ENCODE results near the gene MARCO. TPM values are rescaled to one million over a fixed set of nuclear protein-coding genes. Genes with fewer than 3 reads are reported as not detected.

The MARCO gene
- total RNA-seq, 1 experiment from 2014 or later = not detected

DNA sequence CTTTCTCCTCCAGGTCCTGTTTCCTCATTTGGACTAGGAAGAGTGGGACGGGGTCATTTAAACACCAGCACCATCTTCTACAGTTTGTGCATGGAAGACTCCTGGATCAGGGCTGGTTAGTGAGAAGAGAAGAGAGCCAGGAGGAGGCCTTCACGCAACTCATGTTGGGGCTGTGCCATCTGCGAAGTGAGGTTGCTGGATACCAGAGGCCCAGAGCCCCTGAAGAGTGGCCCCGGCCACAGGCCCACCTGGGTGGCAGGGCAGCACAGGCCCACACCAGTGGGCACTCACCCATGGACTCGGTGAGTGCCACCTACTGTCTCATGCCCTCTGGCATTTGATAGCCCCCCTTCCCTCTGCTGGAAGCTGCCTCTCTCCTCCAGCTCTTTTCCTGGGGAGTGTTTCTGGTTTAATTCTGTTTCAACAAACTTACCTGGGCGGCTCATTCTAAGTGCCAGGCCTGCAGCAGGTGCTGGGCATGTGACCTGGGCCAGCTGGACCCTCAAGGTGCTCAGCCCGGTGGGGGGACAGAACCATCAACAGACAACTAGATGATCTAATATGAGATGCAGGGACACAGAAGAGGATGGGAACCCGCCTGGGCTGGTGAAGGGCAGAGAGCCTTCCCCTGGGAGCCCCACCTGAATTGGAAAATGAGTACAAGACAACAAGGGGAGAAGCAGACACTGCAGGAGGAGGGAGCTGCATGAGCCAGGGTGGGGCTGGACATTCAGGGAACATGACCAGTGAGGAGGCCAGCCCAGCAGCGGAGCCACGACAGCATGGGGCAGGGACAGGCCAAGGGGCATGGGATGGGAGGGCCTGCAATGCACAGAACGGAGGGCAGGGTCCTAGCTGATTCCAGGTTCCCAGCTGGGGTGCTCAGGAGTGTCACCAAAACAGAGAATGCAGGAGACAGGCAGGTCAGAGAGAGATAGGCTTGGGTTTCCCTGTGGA lies 70.6 kb downstream of the MARCO start:
- Mint-ChIP-seq H3K4me3 (ENCODE audit: low read depth, unreplicated experiment) (no peak overlapping the region), H3K27me3 (ENCODE audit: unreplicated experiment) (peaks cover 73% of the 10 kb centered on the region), H3K4me1 (ENCODE audit: low read depth, unreplicated experiment) (no peaks in the 10 kb centered on the region), H3K27ac (ENCODE audit: unreplicated experiment) (no peak overlapping the region), H3K9me3 (ENCODE audit: low read depth, unreplicated experiment) (no peaks in the 10 kb centered on the region), H3K36me3 (ENCODE audit: insufficient read depth, unreplicated experiment) (no peaks in the 10 kb centered on the region)
- no peak for DNase-seq
- CTCF ChIA-PET = interaction anchor here (0.8 to 1.3 kb wide), 2 partner anchors 36 to 190 kb away, joined by 4 read pairs; no protein-coding TSS in a partner anchor
- intact Hi-C loops (cut with micrococcal nuclease; ENCODE audit: unreplicated experiment) = loop anchor here (5.0 kb wide), 2 partner anchors 160 to 280 kb away; no protein-coding TSS in a partner anchor
- TF ChIP-seq, protein P1, sequence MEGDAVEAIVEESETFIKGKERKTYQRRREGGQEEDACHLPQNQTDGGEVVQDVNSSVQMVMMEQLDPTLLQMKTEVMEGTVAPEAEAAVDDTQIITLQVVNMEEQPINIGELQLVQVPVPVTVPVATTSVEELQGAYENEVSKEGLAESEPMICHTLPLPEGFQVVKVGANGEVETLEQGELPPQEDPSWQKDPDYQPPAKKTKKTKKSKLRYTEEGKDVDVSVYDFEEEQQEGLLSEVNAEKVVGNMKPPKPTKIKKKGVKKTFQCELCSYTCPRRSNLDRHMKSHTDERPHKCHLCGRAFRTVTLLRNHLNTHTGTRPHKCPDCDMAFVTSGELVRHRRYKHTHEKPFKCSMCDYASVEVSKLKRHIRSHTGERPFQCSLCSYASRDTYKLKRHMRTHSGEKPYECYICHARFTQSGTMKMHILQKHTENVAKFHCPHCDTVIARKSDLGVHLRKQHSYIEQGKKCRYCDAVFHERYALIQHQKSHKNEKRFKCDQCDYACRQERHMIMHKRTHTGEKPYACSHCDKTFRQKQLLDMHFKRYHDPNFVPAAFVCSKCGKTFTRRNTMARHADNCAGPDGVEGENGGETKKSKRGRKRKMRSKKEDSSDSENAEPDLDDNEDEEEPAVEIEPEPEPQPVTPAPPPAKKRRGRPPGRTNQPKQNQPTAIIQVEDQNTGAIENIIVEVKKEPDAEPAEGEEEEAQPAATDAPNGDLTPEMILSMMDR (IDR thresholded peaks at IDR 0.05; ENCODE audit: unreplicated experiment) = no peak
- no TSS peak for BruUV-seq (replicated peaks)

DNA sequence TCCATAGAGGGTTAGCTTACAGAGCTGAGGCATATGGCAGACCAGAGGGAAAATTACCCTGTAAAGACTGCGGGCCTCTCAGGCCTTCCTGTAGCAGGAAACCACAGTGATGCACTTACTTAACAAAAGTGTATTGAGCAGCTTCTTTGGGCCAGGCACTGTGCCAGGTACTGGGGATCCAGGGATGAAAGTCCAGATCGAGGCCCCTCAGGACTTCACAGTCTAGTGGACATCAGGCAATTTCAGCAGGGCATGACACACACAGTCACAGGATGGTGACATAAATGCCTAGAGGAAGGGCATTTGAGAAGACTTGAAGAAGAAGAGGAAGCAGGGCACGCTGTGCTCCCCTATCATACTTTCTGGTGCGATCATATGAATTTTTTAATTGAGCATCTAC lies 71.7 kb downstream of the MARCO start:
- H3K27ac Mint-ChIP-seq (ENCODE audit: unreplicated experiment) = no peak overlapping the region
- H3K27me3 Mint-ChIP-seq (ENCODE audit: unreplicated experiment) = peaks cover 71% of the 10 kb centered on the region
- CTCF ChIA-PET = no interaction called here
- H3K9me3 Mint-ChIP-seq (ENCODE audit: low read depth, unreplicated experiment) = no peaks in the 10 kb centered on the region
- TF ChIP-seq, protein P1 (IDR thresholded peaks at IDR 0.05; ENCODE audit: unreplicated experiment) = no peak
- no peak for DNase-seq
- no peaks in the 10 kb centered on the region for H3K4me1 Mint-ChIP-seq (ENCODE audit: low read depth, unreplicated experiment)
- no peak overlapping the region for H3K4me3 Mint-ChIP-seq (ENCODE audit: low read depth, unreplicated experiment)
- intact Hi-C loops (cut with micrococcal nuclease; ENCODE audit: unreplicated experiment) = loop anchor here (5.0 kb wide), 2 partner anchors 159 to 279 kb away; no protein-coding TSS in a partner anchor
- BruUV-seq (replicated peaks) = no TSS peak
- no peaks in the 10 kb centered on the region for H3K36me3 Mint-ChIP-seq (ENCODE audit: insufficient read depth, unreplicated experiment)

DNA sequence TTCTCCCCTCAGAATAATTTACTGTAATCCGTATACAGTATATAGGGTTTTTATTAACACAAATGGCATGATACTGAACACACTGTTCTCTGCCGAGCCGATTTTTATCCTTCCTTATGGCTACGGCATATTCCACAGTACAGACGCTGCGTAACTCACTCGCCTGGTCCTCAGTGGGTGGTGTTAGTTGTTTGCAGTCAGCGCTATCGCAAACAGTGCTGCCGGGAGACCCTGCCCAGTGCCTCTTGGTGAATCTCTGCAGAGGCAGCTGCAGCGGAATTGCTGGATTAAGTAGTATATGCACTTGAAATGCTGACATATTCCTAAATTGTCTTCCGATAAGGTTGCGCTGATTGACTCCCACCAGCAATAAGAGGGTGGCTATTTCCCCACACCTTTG lies 73.9 kb downstream of the MARCO start:
- no peaks in the 10 kb centered on the region for H3K36me3 Mint-ChIP-seq (ENCODE audit: insufficient read depth, unreplicated experiment)
- no peak overlapping the region for H3K27ac Mint-ChIP-seq (ENCODE audit: unreplicated experiment)
- no peak overlapping the region for H3K4me3 Mint-ChIP-seq (ENCODE audit: low read depth, unreplicated experiment)
- intact Hi-C loops (cut with micrococcal nuclease; ENCODE audit: unreplicated experiment) = no loop called here
- no TSS peak for BruUV-seq (replicated peaks)
- TF ChIP-seq, protein P1 (IDR thresholded peaks at IDR 0.05; ENCODE audit: unreplicated experiment) = no peak
- CTCF ChIA-PET = no interaction called here
- H3K4me1 Mint-ChIP-seq (ENCODE audit: low read depth, unreplicated experiment) = no peaks in the 10 kb centered on the region
- H3K9me3 Mint-ChIP-seq (ENCODE audit: low read depth, unreplicated experiment) = no peaks in the 10 kb centered on the region
- peaks cover 49% of the 10 kb centered on the region for H3K27me3 Mint-ChIP-seq (ENCODE audit: unreplicated experiment)
- no peak for DNase-seq

DNA sequence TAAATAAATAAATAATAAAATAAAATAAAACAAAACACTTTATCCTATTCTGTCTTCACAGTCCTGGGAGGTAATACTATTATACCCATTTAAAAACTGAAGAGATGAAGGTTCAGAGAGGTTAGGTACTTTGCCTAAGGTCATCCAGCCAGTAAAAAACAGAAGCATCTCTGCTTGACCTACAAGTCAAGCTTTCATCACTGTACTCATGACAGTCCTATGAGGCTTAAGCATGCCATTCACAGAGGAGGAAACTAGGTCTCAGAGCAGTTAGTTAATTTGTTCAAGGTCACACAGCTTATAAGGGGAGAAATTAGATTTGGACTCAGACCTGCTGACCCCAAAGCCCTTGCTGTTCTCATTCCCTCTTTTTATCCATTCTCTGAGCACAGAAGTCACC lies 77.5 kb downstream of the MARCO start:
- Mint-ChIP-seq H3K4me3 (ENCODE audit: low read depth, unreplicated experiment) (no peak overlapping the region), H3K4me1 (ENCODE audit: low read depth, unreplicated experiment) (no peaks in the 10 kb centered on the region), H3K36me3 (ENCODE audit: insufficient read depth, unreplicated experiment) (no peaks in the 10 kb centered on the region), H3K9me3 (ENCODE audit: low read depth, unreplicated experiment) (no peaks in the 10 kb centered on the region), H3K27ac (ENCODE audit: unreplicated experiment) (no peak overlapping the region), H3K27me3 (ENCODE audit: unreplicated experiment) (peaks cover 56% of the 10 kb centered on the region)
- TF ChIP-seq, protein P1 (IDR thresholded peaks at IDR 0.05; ENCODE audit: unreplicated experiment) = no peak
- intact Hi-C loops (cut with micrococcal nuclease; ENCODE audit: unreplicated experiment) = no loop called here
- no TSS peak for BruUV-seq (replicated peaks)
- CTCF ChIA-PET = interaction anchor here (1.4 kb wide), 1 partner anchor 201 kb away, joined by 3 read pairs; no protein-coding TSS in a partner anchor
- DNase-seq = no peak

All from Calu3 (cell line).